GM08714 (cell line): ENCODE results near the gene CYB561A3.

Experiments used
- H3K4me3 ChIP-seq: fragments of 200-500 bp; sonication (Bioruptor generic); 2 replicates; pipeline ENCODE4 v1.5.1; 2014; ENCODE audit warnings: mild to moderate bottlenecking, low read length, inconsistent platforms
- ZNF274 ChIP-seq: IDR thresholded peaks from 2 replicates; pipeline ENCODE4 v1.6.1; 2012; ENCODE audit warnings: mild to moderate bottlenecking, low read depth, low read length

CYB561A3 gene

GRCh38 chr11:61332797-61333549 is 28.7 kb downstream of the CYB561A3 start, which contains the start of the genes DDB1 and TKFC:
Gene DDB1 (minus strand): TSS chr11:61333105. CDS start chr11:61332968, 137 bp downstream.
Gene TKFC (plus strand): TSS chr11:61333228. CDS start chr11:61334729, 1,501 bp downstream.
- TF ChIP-seq ZNF274 = no peak
- H3K4me3 ChIP-seq = peak within 1 kb of the TSS; percentile 93

DNA sequence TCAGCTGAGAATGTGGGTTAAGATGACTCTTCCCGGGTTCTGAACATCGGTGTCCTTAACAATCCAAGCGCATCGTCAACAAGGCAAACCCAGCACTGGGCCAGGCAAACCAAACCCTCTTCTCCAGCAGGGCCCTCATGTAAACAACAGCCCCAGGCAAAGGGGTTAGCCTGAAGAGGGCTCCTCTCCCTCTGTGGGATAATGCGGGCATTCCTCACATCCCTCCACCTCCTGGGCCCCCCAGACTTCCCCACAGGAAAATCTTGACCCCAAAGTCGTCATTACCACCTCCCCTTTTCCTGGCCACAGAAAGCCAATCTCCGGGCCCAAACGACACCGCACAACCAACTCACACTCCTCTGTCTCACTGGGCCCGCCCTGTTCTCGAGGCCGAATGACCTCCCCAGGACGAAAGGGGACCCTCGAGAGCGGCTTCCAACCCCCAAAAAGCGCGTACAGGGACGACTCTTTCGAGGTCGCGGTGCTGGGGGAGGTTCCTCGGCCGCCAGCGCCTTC is 29.3 kb downstream of the CYB561A3 start:
- H3K4me3 ChIP-seq = peak overlapping the region; percentile 93
- TF ChIP-seq ZNF274 = no peak

DNA sequence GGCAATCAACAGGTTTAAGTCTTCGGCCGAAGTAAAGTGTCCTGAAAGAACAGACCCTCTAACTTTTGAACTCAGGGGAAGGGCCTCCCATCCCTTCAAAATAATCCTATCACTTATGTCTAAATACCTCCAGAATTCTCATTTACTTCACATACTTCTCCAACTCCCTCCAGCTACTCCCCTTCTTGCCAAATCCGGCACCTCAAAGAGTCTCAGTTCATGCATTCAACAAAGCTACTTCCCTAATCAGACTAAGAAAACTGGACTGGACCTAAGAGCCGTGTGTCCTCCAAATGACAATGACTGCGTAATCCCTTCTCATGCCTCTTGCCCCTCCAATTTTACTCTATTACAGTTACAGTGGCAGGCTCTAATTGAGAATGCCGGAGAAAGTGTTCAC is 30.0 kb downstream of the CYB561A3 start:
- H3K4me3 ChIP-seq = peak overlapping the region; percentile 93
- TF ChIP-seq ZNF274 = no peak

- TF ChIP-seq ZNF274 = no peak
These were observed 31.8 kb downstream of the CYB561A3 start for GRCh38 chr11:61329871-61330270.

GRCh38 chr11:61328351-61328750 is 33.3 kb downstream of the CYB561A3 start:
- TF ChIP-seq ZNF274 = no peak

More at GRCh38 chr11:61329871-61330270, 31.8 kb downstream of the CYB561A3 start:
- no peak overlapping the region for H3K4me3 ChIP-seq

GRCh38 chr11:61327669-61328071 is 34.0 kb downstream of the CYB561A3 start:
- H3K4me3 ChIP-seq = no peak overlapping the region
- no peak for TF ChIP-seq ZNF274

More at GRCh38 chr11:61328351-61328750, 33.3 kb downstream of the CYB561A3 start:
- H3K4me3 ChIP-seq = no peak overlapping the region

GRCh38 chr11:61325649-61326414 is 35.9 kb downstream of the CYB561A3 start:
- no peak for TF ChIP-seq ZNF274
- H3K4me3 ChIP-seq = no peak overlapping the region

GRCh38 chr11:61315260-61315659 is 46.4 kb downstream of the CYB561A3 start:
- TF ChIP-seq ZNF274 = no peak
- no peak overlapping the region for H3K4me3 ChIP-seq

DNA sequence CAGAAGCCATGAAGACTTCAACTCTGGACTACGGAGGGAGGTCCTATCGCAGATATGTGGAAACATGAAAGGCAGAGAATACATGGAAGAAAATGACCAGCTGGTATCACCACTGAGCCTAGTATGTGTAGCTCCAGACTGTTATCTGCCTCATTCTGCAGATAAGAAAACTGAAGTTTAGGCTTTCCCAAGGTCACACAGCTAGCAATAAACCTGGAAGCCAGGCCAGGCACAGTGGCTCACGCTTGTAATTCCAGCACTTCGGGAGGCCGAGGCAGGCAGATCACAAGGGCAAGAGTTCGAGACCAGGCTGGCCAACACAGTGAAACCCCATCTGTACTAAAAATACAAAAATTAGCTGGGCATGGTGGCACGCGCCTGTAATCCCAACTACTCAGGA is 50.9 kb downstream of the CYB561A3 start:
- TF ChIP-seq ZNF274 = no peak

GRCh38 chr11:61309739-61310138 is 51.9 kb downstream of the CYB561A3 start:
- TF ChIP-seq ZNF274 = no peak
- no peak overlapping the region for H3K4me3 ChIP-seq

More for the DNA sequence above, 50.9 kb downstream of the CYB561A3 start:
- H3K4me3 ChIP-seq = no peak overlapping the region

DNA sequence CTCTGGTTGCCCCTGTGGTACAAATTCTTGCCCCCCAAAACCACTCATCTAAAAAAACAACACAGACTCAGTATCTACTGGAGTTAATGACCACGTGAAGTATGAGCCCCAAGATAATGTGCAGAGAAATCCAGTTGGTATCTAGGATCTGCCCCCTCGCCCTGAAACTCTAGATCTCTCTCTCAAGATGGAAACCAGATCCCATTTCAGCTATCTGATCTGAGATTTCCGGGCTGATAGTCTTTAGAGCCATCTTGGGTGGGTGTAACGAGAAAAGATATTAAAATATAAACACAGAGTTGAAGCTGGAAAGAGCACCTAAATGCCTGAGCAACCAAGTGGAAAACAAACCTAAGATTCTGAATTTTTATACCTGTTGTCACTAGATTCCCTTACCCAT is 52.5 kb downstream of the CYB561A3 start:
- H3K4me3 ChIP-seq = no peak overlapping the region
- TF ChIP-seq ZNF274 = no peak

DNA sequence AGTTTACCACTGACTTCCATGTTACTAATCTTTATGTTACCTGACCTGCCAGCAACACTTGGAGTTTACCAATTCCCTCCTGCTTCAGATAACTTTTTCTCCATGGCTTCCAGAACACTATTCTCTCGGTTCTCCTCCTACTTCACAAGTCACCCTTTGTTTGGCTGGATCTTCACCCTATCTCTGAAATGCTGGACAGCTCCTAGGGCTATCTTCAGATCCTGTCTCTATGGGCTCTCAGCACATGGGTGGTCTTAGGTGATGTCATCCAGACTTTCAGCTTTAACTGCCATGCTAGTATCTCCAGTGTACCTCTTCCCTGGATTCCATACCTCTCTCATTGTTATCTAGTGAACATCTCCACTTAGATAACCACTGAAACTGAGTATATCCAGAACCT is 54.3 kb downstream of the CYB561A3 start:
- no peak overlapping the region for H3K4me3 ChIP-seq
- no peak for TF ChIP-seq ZNF274

DNA sequence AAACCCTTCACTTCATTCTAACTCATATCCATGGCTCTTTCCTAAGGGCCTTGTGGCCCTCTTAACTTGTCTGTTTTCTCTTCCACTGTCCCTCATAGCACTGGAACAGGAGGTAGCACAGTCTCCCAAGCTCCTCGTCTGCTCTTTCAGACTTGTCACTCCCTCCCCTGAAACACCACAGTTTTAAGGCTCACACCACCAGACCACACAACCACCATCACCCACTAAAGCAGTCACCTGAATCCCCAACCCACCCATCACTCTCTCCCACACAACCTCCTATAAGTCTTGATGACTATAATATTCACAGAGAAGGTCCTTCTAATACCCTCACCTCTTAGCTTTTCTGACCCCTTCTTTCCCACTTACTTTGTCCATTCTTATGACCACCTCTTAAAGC is 55.5 kb downstream of the CYB561A3 start:
- no peak overlapping the region for H3K4me3 ChIP-seq
- no peak for TF ChIP-seq ZNF274

GRCh38 chr11:61305417-61305816 is 56.3 kb downstream of the CYB561A3 start:
- H3K4me3 ChIP-seq = no peak overlapping the region
- TF ChIP-seq ZNF274 = no peak

GRCh38 chr11:61303725-61304124 is 58.0 kb downstream of the CYB561A3 start:
- no peak overlapping the region for H3K4me3 ChIP-seq
- no peak for TF ChIP-seq ZNF274

- no peak overlapping the region for H3K4me3 ChIP-seq
- no peak for TF ChIP-seq ZNF274
These were observed 59.1 kb downstream of the CYB561A3 start for GRCh38 chr11:61302550-61302949.
